ENCODE results near the gene SLC2A9. TPM values are rescaled to one million over a fixed set of nuclear protein-coding genes. Genes with fewer than 3 reads are reported as not detected.

Gene SLC2A9
- total and polyA plus RNA-seq, 2 experiments from 2014 or later = 6.2 to 7.8 TPM

GRCh38 chr4:9859810-9860209 lies 161.5 kb downstream of the SLC2A9 start:
- H3K9me2 ChIP-seq (replicated peaks; ENCODE audit: insufficient read depth) = no peaks in the 10 kb centered on the region
- H3K79me2 ChIP-seq = no peaks in the 10 kb centered on the region
- DNase-seq (ENCODE audit: low spot score) = no peak
- no peaks in the 10 kb centered on the region for H3K9me3 ChIP-seq (ENCODE audit: low read depth)
- H3K36me3 ChIP-seq (replicated peaks; ENCODE audit: insufficient read depth, low read depth) = no peaks in the 10 kb centered on the region
- no peak overlapping the region for H3K4me2 ChIP-seq
- no peaks in the 10 kb centered on the region for H4K20me1 ChIP-seq (ENCODE audit: insufficient read depth, poor library complexity, severe bottlenecking)
- TF ChIP-seq EZH2 (IDR thresholded peaks at IDR 0.05; ENCODE audit: borderline replicate concordance) (no peak), CTCF (IDR thresholded peaks at IDR 0.05; ENCODE audit: poor library complexity) (no peak), EZH2phosphoT487 (IDR thresholded peaks at IDR 0.05; ENCODE audit: low read depth, severe bottlenecking, unreplicated experiment) (no peak)
- H3K27me3 ChIP-seq = no peaks in the 10 kb centered on the region
- 93% methylated on average over 6 of the region's 6 CpGs for WGBS (ENCODE audit: low lambda C conversion rate, missing lambda C conversion rate)
- H2AFZ ChIP-seq = no peak overlapping the region
- H3K27ac ChIP-seq = no peak overlapping the region
- no peaks in the 10 kb centered on the region for H3K4me1 ChIP-seq (ENCODE audit: insufficient read depth)
- H3K4me3 ChIP-seq = no peak overlapping the region

GRCh38 chr4:9849538-9849920 lies 171.8 kb downstream of the SLC2A9 start:
- no peak overlapping the region for H3K4me2 ChIP-seq
- WGBS (ENCODE audit: low lambda C conversion rate, missing lambda C conversion rate) = 100% methylated on average over 2 of the region's 2 CpGs
- no peaks in the 10 kb centered on the region for H3K9me3 ChIP-seq (ENCODE audit: low read depth)
- H2AFZ ChIP-seq = no peak overlapping the region
- H3K36me3 ChIP-seq (replicated peaks; ENCODE audit: insufficient read depth, low read depth) = no peaks in the 10 kb centered on the region
- H3K27ac ChIP-seq = no peak overlapping the region
- H3K27me3 ChIP-seq = no peaks in the 10 kb centered on the region
- H3K4me1 ChIP-seq (ENCODE audit: insufficient read depth) = no peaks in the 10 kb centered on the region
- H3K9me2 ChIP-seq (replicated peaks; ENCODE audit: insufficient read depth) = no peaks in the 10 kb centered on the region
- no peaks in the 10 kb centered on the region for H3K79me2 ChIP-seq
- no peak overlapping the region for H3K4me3 ChIP-seq
- no peak for TF ChIP-seq EZH2 (IDR thresholded peaks at IDR 0.05; ENCODE audit: borderline replicate concordance)
- TF ChIP-seq CTCF (IDR thresholded peaks at IDR 0.05; ENCODE audit: poor library complexity) = no peak
- TF ChIP-seq EZH2phosphoT487 (IDR thresholded peaks at IDR 0.05; ENCODE audit: low read depth, severe bottlenecking, unreplicated experiment) = no peak
- H4K20me1 ChIP-seq (ENCODE audit: insufficient read depth, poor library complexity, severe bottlenecking) = no peaks in the 10 kb centered on the region
- DNase-seq (ENCODE audit: low spot score) = no peak

- Histone ChIP-seq H4K20me1 (ENCODE audit: insufficient read depth, poor library complexity, severe bottlenecking) (no peaks in the 10 kb centered on the region), H3K4me1 (ENCODE audit: insufficient read depth) (no peaks in the 10 kb centered on the region), H3K9me2 (replicated peaks; ENCODE audit: insufficient read depth) (no peaks in the 10 kb centered on the region), H3K9me3 (ENCODE audit: low read depth) (no peaks in the 10 kb centered on the region), H3K4me2 (no peak overlapping the region), H3K79me2 (no peaks in the 10 kb centered on the region), H3K36me3 (replicated peaks; ENCODE audit: insufficient read depth, low read depth) (no peaks in the 10 kb centered on the region), H3K27ac (no peak overlapping the region), H2AFZ (no peak overlapping the region), H3K4me3 (no peak overlapping the region), H3K27me3 (no peaks in the 10 kb centered on the region)
- no peak for DNase-seq (ENCODE audit: low spot score)
- 95% methylated on average over 5 of the region's 5 CpGs for WGBS (ENCODE audit: low lambda C conversion rate, missing lambda C conversion rate)
- TF ChIP-seq EZH2phosphoT487 (IDR thresholded peaks at IDR 0.05; ENCODE audit: low read depth, severe bottlenecking, unreplicated experiment) (no peak), CTCF (IDR thresholded peaks at IDR 0.05; ENCODE audit: poor library complexity) (no peak), EZH2 (IDR thresholded peaks at IDR 0.05; ENCODE audit: borderline replicate concordance) (no peak)
Measured at GRCh38 chr4:9847968-9848748, 173.1 kb downstream of the SLC2A9 start.

Measured in hepatocyte (in vitro differentiated cells).